Prostate gland (tissue), 2 donors: Measurements from ENCODE around the gene PTPRD. TPM values are rescaled to one million over a fixed set of nuclear protein-coding genes. Genes with fewer than 3 reads are reported as not detected.
"Not testable (repeated sequence)": the region's sequence is repeated elsewhere in the genome, so short reads cannot be mapped to it uniquely, and the experiment has no call there.

Experiments used
- DNase-seq: peaks from one replicate; pipeline ENCODE4 v3.0.0-alpha.2; 2019; ENCODE audit warnings: low spot score
- H3K27ac ChIP-seq, 2 donors: fragments of 200-600 bp; sonication (generic); 2 replicates each; pipeline ENCODE4 v1.5.1; 2017 to 2019
- H3K27me3 ChIP-seq: fragments of 200-600 bp; sonication (generic); replicated peaks from 2 replicates; pipeline ENCODE4 v1.5.1; 2019; ENCODE audit not compliant: insufficient read depth
- H3K36me3 ChIP-seq, 2 donors: fragments of 200-600 bp; sonication (generic); 1 replicate in 1 of 2; 2 replicates in 1 of 2; pipeline versions ENCODE4 v1.5.1 to v1.8.1; 2017 to 2019
- H3K4me1 ChIP-seq: fragments of 200-600 bp; sonication (generic); replicated peaks from 2 replicates; pipeline ENCODE4 v1.5.1; 2019
- H3K4me3 ChIP-seq, 2 donors: fragments of 200-600 bp; sonication (generic); 2 replicates each; pipeline ENCODE4 v1.5.1; 2017 to 2019
- H3K9me3 ChIP-seq: fragments of 200-600 bp; sonication (generic); 2 replicates; pipeline ENCODE4 v1.5.1; 2017
- CTCF ChIP-seq, 4 experiments: fragments of 200-600 bp in 2 of 4; fragments of 450-650 bp in 2 of 4; sonication (generic) in 2 of 4; IDR thresholded peaks; 1 replicate in 3 of 4; 2 replicates in 1 of 4; pipeline ENCODE4 v1.5.1; 2016 to 2019; ENCODE audit warnings: antibody characterized with exemption in 4 of 4, mild to moderate bottlenecking in 2 of 4, moderate library complexity in 2 of 4
- POLR2A ChIP-seq: fragments of 450-650 bp; IDR thresholded peaks from one replicate; pipeline ENCODE4 v1.6.1; 2016; ENCODE audit warnings: antibody characterized with exemption, mild to moderate bottlenecking
- POLR2AphosphoS5 ChIP-seq: sonication (generic); formaldehyde crosslinking; IDR thresholded peaks from one replicate; pipeline ENCODE4 v1.6.1; 2017; ENCODE audit warnings: antibody characterized with exemption
- WGBS: methylation state at CpG from one replicate; pipeline ENCODE4 v1.1.5; 2018; 5-methylcytosine and 5-hydroxymethylcytosine counted together
- intact Hi-C: fragments of 100-400 bp; cut with DNase I; formaldehyde crosslinking; loops from one replicate; pipeline ENCODE4 v1.14.2; 2022
- total RNA-seq, 2 donors: library from RNA; depleted of rRNA; stranded (reverse); fragments of >200 nt; gene quantifications; one replicate each; pipeline ENCODE4 v1.1.0, GENCODE V29; 2016

Gene PTPRD
- total RNA-seq, 2 donors from 2014 or later, result 5.8 to 23.1 TPM

- no peak for TF ChIP-seq POLR2A
- TF ChIP-seq POLR2AphosphoS5, result no peak
- TF ChIP-seq CTCF (IDR thresholded peaks at IDR 0.05), result no peak
Observed at GRCh38 chr9:10512144-10512543, 100.7 kb downstream of the PTPRD start.

GRCh38 chr9:10488937-10489336, 123.9 kb downstream of the PTPRD start:
- Histone ChIP-seq H3K27me3 (no peaks in the 10 kb centered on the region), H3K4me1 (no peaks in the 10 kb centered on the region), H3K36me3 (no peaks in the 10 kb centered on the region), H3K4me3 (no peak overlapping the region), H3K9me3 (no peaks in the 10 kb centered on the region), H3K27ac (no peak overlapping the region)
- WGBS, result 90% methylated on average over 4 of the region's 4 CpGs
- no peak for DNase-seq
- intact Hi-C loops, result no loop called here
- TF ChIP-seq CTCF (IDR thresholded peaks at IDR 0.05) (no peak), POLR2A (no peak), POLR2AphosphoS5 (no peak)

More at GRCh38 chr9:10512144-10512543, 100.7 kb downstream of the PTPRD start:
- Histone ChIP-seq H3K4me1 (no peaks in the 10 kb centered on the region), H3K36me3 (no peaks in the 10 kb centered on the region), H3K27me3 (no peaks in the 10 kb centered on the region), H3K27ac (no peak overlapping the region), H3K4me3 (no peak overlapping the region), H3K9me3 (no peaks in the 10 kb centered on the region)
- no peak for DNase-seq
- intact Hi-C loops, result no loop called here
- WGBS, result 91% methylated on average over 3 of the region's 3 CpGs

GRCh38 chr9:10479172-10479571, 133.6 kb downstream of the PTPRD start:
- Histone ChIP-seq H3K9me3 (no peaks in the 10 kb centered on the region), H3K27ac (no peak overlapping the region), H3K36me3 (no peaks in the 10 kb centered on the region), H3K4me1 (no peaks in the 10 kb centered on the region), H3K27me3 (no peaks in the 10 kb centered on the region), H3K4me3 (no peak overlapping the region)
- WGBS, result 38% methylated on average over 3 of the region's 3 CpGs
- DNase-seq, result no peak
- intact Hi-C loops, result no loop called here
- TF ChIP-seq CTCF (IDR thresholded peaks at IDR 0.05) (no peak), POLR2A (no peak), POLR2AphosphoS5 (no peak)

GRCh38 chr9:10449201-10449617, 163.6 kb downstream of the PTPRD start:
- H3K4me3 ChIP-seq, intact Hi-C loops, H3K36me3 ChIP-seq, H3K9me3 ChIP-seq, DNase-seq, H3K27ac ChIP-seq, H3K4me1 ChIP-seq, H3K27me3 ChIP-seq: not testable (repeated sequence)
- WGBS, result over 99% methylated on average over 21 of the region's 28 CpGs

- Histone ChIP-seq H3K4me3 (no peak overlapping the region), H3K9me3 (no peaks in the 10 kb centered on the region), H3K36me3 (no peaks in the 10 kb centered on the region), H3K27me3 (no peaks in the 10 kb centered on the region), H3K4me1 (no peaks in the 10 kb centered on the region), H3K27ac (no peak overlapping the region)
- 87% methylated on average over 3 of the region's 3 CpGs for WGBS
- no peak for DNase-seq
- intact Hi-C loops, result no loop called here
- TF ChIP-seq CTCF (IDR thresholded peaks at IDR 0.05) (no peak), POLR2A (no peak), POLR2AphosphoS5 (no peak)
Observed at GRCh38 chr9:10447036-10447435, 165.8 kb downstream of the PTPRD start.
